ENCODE measurements around the gene RNASE12.

Gene RNASE12

GRCh38 chr14:20553024-20553423 lies 38.2 kb downstream of the RNASE12 start:
- Histone ChIP-seq H3K4me1 (ENCODE audit: low read depth, poor library complexity, severe bottlenecking) (no peaks in the 10 kb centered on the region), H3K27me3 (ENCODE audit: insufficient read depth, low read depth) (no peaks in the 10 kb centered on the region), H2AFZ (ENCODE audit: low read depth) (no peak overlapping the region), H3K4me3 (IDR thresholded peaks at IDR 0.05; ENCODE audit: insufficient read depth, low read depth, low read length) (no peak overlapping the region), H3K4me2 (no peak overlapping the region), H3K79me2 (ENCODE audit: insufficient read depth, low read depth) (no peaks in the 10 kb centered on the region), H3K27ac (no peak overlapping the region), H4K20me1 (ENCODE audit: insufficient read depth) (no peaks in the 10 kb centered on the region), H3K36me3 (ENCODE audit: insufficient read depth) (no peaks in the 10 kb centered on the region), H3K9ac (no peak overlapping the region)
- no peak for TF ChIP-seq CTCF (conservative IDR thresholded peaks at IDR 0.05; ENCODE audit: low read depth, low read length)

GRCh38 chr14:20551606-20552005 lies 39.6 kb downstream of the RNASE12 start:
- no peaks in the 10 kb centered on the region for H3K79me2 ChIP-seq (ENCODE audit: insufficient read depth, low read depth)
- no peaks in the 10 kb centered on the region for H3K36me3 ChIP-seq (ENCODE audit: insufficient read depth)
- H3K27me3 ChIP-seq (ENCODE audit: insufficient read depth, low read depth): no peaks in the 10 kb centered on the region
- no peak overlapping the region for H3K4me3 ChIP-seq (IDR thresholded peaks at IDR 0.05; ENCODE audit: insufficient read depth, low read depth, low read length)
- H3K4me1 ChIP-seq (ENCODE audit: low read depth, poor library complexity, severe bottlenecking): no peaks in the 10 kb centered on the region
- no peak overlapping the region for H3K4me2 ChIP-seq
- no peaks in the 10 kb centered on the region for H4K20me1 ChIP-seq (ENCODE audit: insufficient read depth)
- H2AFZ ChIP-seq (ENCODE audit: low read depth): no peak overlapping the region
- no peak overlapping the region for H3K27ac ChIP-seq
- no peak for TF ChIP-seq CTCF (conservative IDR thresholded peaks at IDR 0.05; ENCODE audit: low read depth, low read length)
- no peak overlapping the region for H3K9ac ChIP-seq

- no peak for TF ChIP-seq CTCF (conservative IDR thresholded peaks at IDR 0.05; ENCODE audit: low read depth, low read length)
- H3K27ac ChIP-seq: no peak overlapping the region
- H3K4me3 ChIP-seq (IDR thresholded peaks at IDR 0.05; ENCODE audit: insufficient read depth, low read depth, low read length): no peak overlapping the region
- H2AFZ ChIP-seq (ENCODE audit: low read depth): no peak overlapping the region
- H3K27me3 ChIP-seq (ENCODE audit: insufficient read depth, low read depth): no peaks in the 10 kb centered on the region
- no peaks in the 10 kb centered on the region for H3K79me2 ChIP-seq (ENCODE audit: insufficient read depth, low read depth)
- H3K9ac ChIP-seq: no peak overlapping the region
- H3K4me2 ChIP-seq: no peak overlapping the region
- H4K20me1 ChIP-seq (ENCODE audit: insufficient read depth): no peaks in the 10 kb centered on the region
- no peaks in the 10 kb centered on the region for H3K36me3 ChIP-seq (ENCODE audit: insufficient read depth)
- no peaks in the 10 kb centered on the region for H3K4me1 ChIP-seq (ENCODE audit: low read depth, poor library complexity, severe bottlenecking)
These were observed 40.2 kb downstream of the RNASE12 start for GRCh38 chr14:20550926-20551325.

- H4K20me1 ChIP-seq (ENCODE audit: insufficient read depth): no peaks in the 10 kb centered on the region
- no peak overlapping the region for H2AFZ ChIP-seq (ENCODE audit: low read depth)
- H3K4me2 ChIP-seq: no peak overlapping the region
- no peak overlapping the region for H3K9ac ChIP-seq
- no peaks in the 10 kb centered on the region for H3K27me3 ChIP-seq (ENCODE audit: insufficient read depth, low read depth)
- H3K79me2 ChIP-seq (ENCODE audit: insufficient read depth, low read depth): no peaks in the 10 kb centered on the region
- H3K27ac ChIP-seq: no peak overlapping the region
- no peaks in the 10 kb centered on the region for H3K4me1 ChIP-seq (ENCODE audit: low read depth, poor library complexity, severe bottlenecking)
- H3K36me3 ChIP-seq (ENCODE audit: insufficient read depth): no peaks in the 10 kb centered on the region
- no peak overlapping the region for H3K4me3 ChIP-seq (IDR thresholded peaks at IDR 0.05; ENCODE audit: insufficient read depth, low read depth, low read length)
- no peak for TF ChIP-seq CTCF (conservative IDR thresholded peaks at IDR 0.05; ENCODE audit: low read depth, low read length)
These were observed 42.6 kb downstream of the RNASE12 start for GRCh38 chr14:20548414-20549158.
